Spleen (tissue), 7 donors: Measurements from ENCODE around the gene CYP4A22.

Source experiments
- POLR2A ChIP-seq, 3 donors: fragments of 450-650 bp; IDR thresholded peaks; one replicate each; pipeline ENCODE4 v1.5.1; 2017; ENCODE audit warnings: antibody characterized with exemption in 3 of 3, mild to moderate bottlenecking in 1 of 3
- TF ChIP-seq, protein P1 (sequence below), 11 experiments: fragments of 200-600 bp in 7 of 11; fragments of 450-650 bp in 4 of 11; sonication (generic) in 4 of 11; IDR thresholded peaks in 8 of 11; conservative IDR thresholded peaks in 3 of 11; 1 replicate in 7 of 11; 2 replicates in 4 of 11; pipeline versions ENCODE4 v1.4.0 to v1.8.0; 2016 to 2021; ENCODE audit warnings: antibody characterized with exemption in 11 of 11, inconsistent platforms in 4 of 11, mild to moderate bottlenecking in 1 of 11
- donor health status: DM: no; HTN: no; CAD: no; lungs with moderate emphysema.
- donor health status: DM: no; HTN: no; CAD: no.
- donor health status: DM: no; HTN: no; CAD: no.

DNA sequence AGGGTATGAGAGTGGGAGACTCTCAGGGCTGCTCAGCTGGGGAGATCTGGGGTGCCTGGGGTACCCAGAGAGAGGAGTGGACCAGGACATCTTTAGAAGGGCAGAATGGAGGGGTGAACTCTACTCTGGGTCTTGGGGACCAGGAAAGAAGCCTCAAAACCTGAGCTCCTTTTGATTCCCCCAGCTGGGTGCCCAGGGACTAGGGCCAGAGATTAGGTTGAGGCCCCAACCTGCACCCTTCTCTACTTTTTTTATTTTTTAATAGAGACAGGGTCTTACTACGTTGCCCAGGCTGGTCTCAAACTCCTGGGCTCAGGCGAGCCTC, 50.6 kb downstream of the CYP4A22 start:
- TF ChIP-seq, protein P1, sequence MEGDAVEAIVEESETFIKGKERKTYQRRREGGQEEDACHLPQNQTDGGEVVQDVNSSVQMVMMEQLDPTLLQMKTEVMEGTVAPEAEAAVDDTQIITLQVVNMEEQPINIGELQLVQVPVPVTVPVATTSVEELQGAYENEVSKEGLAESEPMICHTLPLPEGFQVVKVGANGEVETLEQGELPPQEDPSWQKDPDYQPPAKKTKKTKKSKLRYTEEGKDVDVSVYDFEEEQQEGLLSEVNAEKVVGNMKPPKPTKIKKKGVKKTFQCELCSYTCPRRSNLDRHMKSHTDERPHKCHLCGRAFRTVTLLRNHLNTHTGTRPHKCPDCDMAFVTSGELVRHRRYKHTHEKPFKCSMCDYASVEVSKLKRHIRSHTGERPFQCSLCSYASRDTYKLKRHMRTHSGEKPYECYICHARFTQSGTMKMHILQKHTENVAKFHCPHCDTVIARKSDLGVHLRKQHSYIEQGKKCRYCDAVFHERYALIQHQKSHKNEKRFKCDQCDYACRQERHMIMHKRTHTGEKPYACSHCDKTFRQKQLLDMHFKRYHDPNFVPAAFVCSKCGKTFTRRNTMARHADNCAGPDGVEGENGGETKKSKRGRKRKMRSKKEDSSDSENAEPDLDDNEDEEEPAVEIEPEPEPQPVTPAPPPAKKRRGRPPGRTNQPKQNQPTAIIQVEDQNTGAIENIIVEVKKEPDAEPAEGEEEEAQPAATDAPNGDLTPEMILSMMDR (IDR thresholded peaks at IDR 0.05 in 8 of 11, conservative IDR thresholded peaks at IDR 0.05 in 3 of 11): no peak
- TF ChIP-seq POLR2A (IDR thresholded peaks at IDR 0.05): no peak
